GM23338 (cell line): Measurements from ENCODE around the gene LRRN1. TPM values are rescaled to one million over a fixed set of nuclear protein-coding genes. Genes with fewer than 3 reads are reported as not detected.
"Not testable (repeated sequence)": the region's sequence is repeated elsewhere in the genome, so short reads cannot be mapped to it uniquely, and the experiment has no call there.

Experiments
- ATAC-seq: fragments of 200-7000 bp; cut with Tn5 transposase; 3 replicates; pipeline ENCODE4 v1.9.1; 2020
- DNase-seq: peaks from one replicate; pipeline ENCODE4 v3.0.0-alpha.2; 2015; ENCODE audit warnings: low spot score
- H2AFZ ChIP-seq: fragments of 200-600 bp; sonication (generic); 2 replicates; pipeline ENCODE4 v1.8.0; 2016; ENCODE audit warnings: antibody characterized with exemption, mild to moderate bottlenecking, moderate library complexity
- H3F3A ChIP-seq: fragments of 200-600 bp; sonication (generic); replicated peaks from 2 replicates; pipeline ENCODE4 v1.8.0; 2017; ENCODE audit warnings: antibody characterized with exemption, mixed run types, low read depth
- H3K27ac ChIP-seq: fragments of 200-600 bp; sonication (generic); 2 replicates; pipeline ENCODE4 v1.6.1; 2016; ENCODE audit warnings: low read depth
- H3K27me3 ChIP-seq: fragments of 200-600 bp; sonication (generic); 2 replicates; pipeline ENCODE4 v1.8.0; 2016; ENCODE audit warnings: mild to moderate bottlenecking, mixed run types, moderate library complexity; ENCODE audit not compliant: insufficient read depth
- H3K36me3 ChIP-seq: fragments of 200-600 bp; sonication (generic); 2 replicates; pipeline ENCODE4 v1.8.0; 2016; ENCODE audit warnings: mild to moderate bottlenecking; ENCODE audit not compliant: insufficient read depth
- H3K4me1 ChIP-seq: fragments of 200-600 bp; sonication (generic); 2 replicates; pipeline ENCODE4 v1.8.0; 2016; ENCODE audit warnings: mild to moderate bottlenecking, moderate library complexity; ENCODE audit not compliant: insufficient read depth
- H3K4me2 ChIP-seq: fragments of 200-600 bp; sonication (generic); 2 replicates; pipeline ENCODE4 v1.7.1; 2017; ENCODE audit warnings: mixed run types
- H3K4me3 ChIP-seq: fragments of 200-600 bp; sonication (generic); 2 replicates; pipeline ENCODE4 v1.6.1; 2016; ENCODE audit warnings: mixed run types
- H3K79me2 ChIP-seq: fragments of 200-600 bp; sonication (generic); replicated peaks from 2 replicates; pipeline ENCODE4 v1.8.0; 2017; ENCODE audit warnings: mild to moderate bottlenecking; ENCODE audit not compliant: insufficient read depth
- H3K9me2 ChIP-seq: fragments of 200-600 bp; sonication (generic); 2 replicates; pipeline ENCODE4 v1.8.0; 2017; ENCODE audit not compliant: insufficient read depth
- H4K20me1 ChIP-seq: fragments of 200-600 bp; sonication (generic); replicated peaks from 2 replicates; pipeline ENCODE4 v1.8.0; 2017; ENCODE audit warnings: mild to moderate bottlenecking; ENCODE audit not compliant: insufficient read depth
- H3K27ac Mint-ChIP-seq: 2 replicates; pipeline ENCODE4 v1.8.0; 2020; ENCODE audit warnings: inconsistent platforms, mild to moderate bottlenecking, moderate library complexity, mixed read lengths
- H3K27me3 Mint-ChIP-seq: 3 replicates; pipeline ENCODE4 v1.8.0; 2022; ENCODE audit warnings: low read depth, mild to moderate bottlenecking, moderate library complexity, mixed read lengths, inconsistent platforms; ENCODE audit not compliant: insufficient read depth, poor library complexity
- H3K36me3 Mint-ChIP-seq: 3 replicates; pipeline ENCODE4 v1.8.0; 2021; ENCODE audit warnings: low read depth, mild to moderate bottlenecking, inconsistent platforms, moderate library complexity, mixed read lengths
- H3K4me1 Mint-ChIP-seq: 3 replicates; pipeline ENCODE4 v1.8.0; 2020; ENCODE audit warnings: mild to moderate bottlenecking, inconsistent platforms, mixed read lengths
- H3K4me3 Mint-ChIP-seq: 3 replicates; pipeline ENCODE4 v1.8.0; 2021; ENCODE audit warnings: moderate library complexity, mild to moderate bottlenecking, inconsistent platforms, mixed read lengths
- H3K9me3 Mint-ChIP-seq: 3 replicates; pipeline ENCODE4 v1.8.0; 2020; ENCODE audit warnings: moderate library complexity, mild to moderate bottlenecking, inconsistent platforms, mixed read lengths
- CREB1 ChIP-seq: fragments of 250-450 bp; sonication (Bioruptor Pico); IDR thresholded peaks from 2 replicates; pipeline ENCODE4 v1.5.0; 2020; ENCODE audit warnings: low read depth, mild to moderate bottlenecking, moderate library complexity
- EZH2 ChIP-seq: fragments of 200-600 bp; sonication (generic); IDR thresholded peaks from one replicate; pipeline ENCODE4 v1.8.0; 2017; ENCODE audit warnings: antibody characterized with exemption, mild to moderate bottlenecking, low read depth; ENCODE audit not compliant: unreplicated experiment
- EZH2phosphoT487 ChIP-seq: fragments of 200-600 bp; sonication (generic); IDR thresholded peaks from one replicate; pipeline ENCODE4 v1.8.1; 2018; ENCODE audit warnings: antibody characterized with exemption; ENCODE audit not compliant: unreplicated experiment
- JUNB ChIP-seq: IDR thresholded peaks from one replicate; pipeline ENCODE4 v1.6.1; 2016; ENCODE audit warnings: antibody characterized with exemption; ENCODE audit not compliant: unreplicated experiment
- POLR2AphosphoS5 ChIP-seq: IDR thresholded peaks from 2 replicates; pipeline ENCODE4 v1.6.1; 2016; ENCODE audit warnings: antibody characterized with exemption, low read depth
- ZNF114 ChIP-seq: fragments of 250-450 bp; sonication (Bioruptor Pico); IDR thresholded peaks from 2 replicates; pipeline ENCODE4 v1.5.0; 2020; ENCODE audit warnings: mild to moderate bottlenecking, moderate library complexity
- polyA plus RNA-seq: library from polyadenylated mRNA; unstranded; fragments of >200 nt; fragmentation: Nextera tagmentation; extraction: Ambion mirVana; gene quantifications from 2 replicates; pipeline ENCODE4 v1.2.1, GENCODE V29; 2016
- total RNA-seq: library from RNA; depleted of rRNA; stranded (reverse); fragments of >200 nt; shearing (Covaris generic); gene quantifications from 2 replicates; pipeline ENCODE4 v1.2.3, GENCODE V29; 2014
- TF ChIP-seq, protein P1 (sequence below): IDR thresholded peaks from 2 replicates; pipeline ENCODE4 v1.6.1; 2016; ENCODE audit warnings: antibody characterized with exemption
- TF ChIP-seq, protein P2 (sequence below): fragments of 250-450 bp; sonication (Bioruptor Pico); IDR thresholded peaks from 2 replicates; pipeline ENCODE4 v1.5.0; 2020; ENCODE audit warnings: mild to moderate bottlenecking, moderate library complexity

LRRN1 gene
- total and polyA plus RNA-seq, 2 experiments from 2014 or later, result 85.7 to 172 TPM

DNA sequence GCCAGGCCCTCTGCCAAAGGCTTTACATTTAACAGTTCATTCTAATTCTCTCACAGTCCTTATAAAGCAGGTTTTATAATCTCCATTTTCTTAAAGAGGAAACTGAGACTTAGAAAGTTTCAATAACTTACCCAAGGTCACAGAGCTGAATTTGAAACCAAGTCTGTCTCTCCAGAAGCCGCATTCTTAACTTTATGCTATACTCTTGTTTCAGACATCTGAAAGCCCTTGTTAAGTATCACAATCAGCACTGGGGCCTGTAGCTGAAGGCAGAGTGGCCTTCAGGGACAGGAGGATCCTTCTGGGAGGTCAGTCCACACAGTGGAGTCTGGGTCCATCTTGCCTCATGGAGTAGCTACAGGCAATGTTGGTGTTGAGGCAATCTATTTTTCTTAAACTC lies 27.9 kb downstream of the LRRN1 start:
- Mint-ChIP-seq H3K36me3 (peaks cover 88% of the 10 kb centered on the region), H3K27me3 (no peaks in the 10 kb centered on the region), H3K9me3 (peaks cover 12% of the 10 kb centered on the region), H3K4me3 (no peak overlapping the region), H3K27ac (no peak overlapping the region), H3K4me1 (peaks cover 10% of the 10 kb centered on the region; the same call in 2 of the 3 replicates)
- H4K20me1 ChIP-seq, result peaks cover 19% of the 10 kb centered on the region
- H3K4me2 ChIP-seq, result no peak overlapping the region
- H3K36me3 ChIP-seq, result peaks cover 9% of the 10 kb centered on the region
- ATAC-seq (no peak), DNase-seq (no peak)
- no peaks in the 10 kb centered on the region for H3K4me1 ChIP-seq
- no peaks in the 10 kb centered on the region for H3F3A ChIP-seq
- H2AFZ ChIP-seq, result no peak overlapping the region
- peaks cover 90% of the 10 kb centered on the region for H3K79me2 ChIP-seq
- H3K9me2 ChIP-seq, result no peaks in the 10 kb centered on the region
- no peak overlapping the region for H3K27ac ChIP-seq
- H3K4me3 ChIP-seq, result no peak overlapping the region
- TF ChIP-seq CREB1 (CRISPR knock-in tag) (no peak), ZNF114 (CRISPR knock-in tag) (no peak), EZH2phosphoT487 (no peak), JUNB (no peak), EZH2 (no peak), POLR2AphosphoS5 (no peak)
- TF ChIP-seq, protein P1, sequence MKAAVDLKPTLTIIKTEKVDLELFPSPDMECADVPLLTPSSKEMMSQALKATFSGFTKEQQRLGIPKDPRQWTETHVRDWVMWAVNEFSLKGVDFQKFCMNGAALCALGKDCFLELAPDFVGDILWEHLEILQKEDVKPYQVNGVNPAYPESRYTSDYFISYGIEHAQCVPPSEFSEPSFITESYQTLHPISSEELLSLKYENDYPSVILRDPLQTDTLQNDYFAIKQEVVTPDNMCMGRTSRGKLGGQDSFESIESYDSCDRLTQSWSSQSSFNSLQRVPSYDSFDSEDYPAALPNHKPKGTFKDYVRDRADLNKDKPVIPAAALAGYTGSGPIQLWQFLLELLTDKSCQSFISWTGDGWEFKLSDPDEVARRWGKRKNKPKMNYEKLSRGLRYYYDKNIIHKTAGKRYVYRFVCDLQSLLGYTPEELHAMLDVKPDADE, result no peak
- TF ChIP-seq, protein P2, sequence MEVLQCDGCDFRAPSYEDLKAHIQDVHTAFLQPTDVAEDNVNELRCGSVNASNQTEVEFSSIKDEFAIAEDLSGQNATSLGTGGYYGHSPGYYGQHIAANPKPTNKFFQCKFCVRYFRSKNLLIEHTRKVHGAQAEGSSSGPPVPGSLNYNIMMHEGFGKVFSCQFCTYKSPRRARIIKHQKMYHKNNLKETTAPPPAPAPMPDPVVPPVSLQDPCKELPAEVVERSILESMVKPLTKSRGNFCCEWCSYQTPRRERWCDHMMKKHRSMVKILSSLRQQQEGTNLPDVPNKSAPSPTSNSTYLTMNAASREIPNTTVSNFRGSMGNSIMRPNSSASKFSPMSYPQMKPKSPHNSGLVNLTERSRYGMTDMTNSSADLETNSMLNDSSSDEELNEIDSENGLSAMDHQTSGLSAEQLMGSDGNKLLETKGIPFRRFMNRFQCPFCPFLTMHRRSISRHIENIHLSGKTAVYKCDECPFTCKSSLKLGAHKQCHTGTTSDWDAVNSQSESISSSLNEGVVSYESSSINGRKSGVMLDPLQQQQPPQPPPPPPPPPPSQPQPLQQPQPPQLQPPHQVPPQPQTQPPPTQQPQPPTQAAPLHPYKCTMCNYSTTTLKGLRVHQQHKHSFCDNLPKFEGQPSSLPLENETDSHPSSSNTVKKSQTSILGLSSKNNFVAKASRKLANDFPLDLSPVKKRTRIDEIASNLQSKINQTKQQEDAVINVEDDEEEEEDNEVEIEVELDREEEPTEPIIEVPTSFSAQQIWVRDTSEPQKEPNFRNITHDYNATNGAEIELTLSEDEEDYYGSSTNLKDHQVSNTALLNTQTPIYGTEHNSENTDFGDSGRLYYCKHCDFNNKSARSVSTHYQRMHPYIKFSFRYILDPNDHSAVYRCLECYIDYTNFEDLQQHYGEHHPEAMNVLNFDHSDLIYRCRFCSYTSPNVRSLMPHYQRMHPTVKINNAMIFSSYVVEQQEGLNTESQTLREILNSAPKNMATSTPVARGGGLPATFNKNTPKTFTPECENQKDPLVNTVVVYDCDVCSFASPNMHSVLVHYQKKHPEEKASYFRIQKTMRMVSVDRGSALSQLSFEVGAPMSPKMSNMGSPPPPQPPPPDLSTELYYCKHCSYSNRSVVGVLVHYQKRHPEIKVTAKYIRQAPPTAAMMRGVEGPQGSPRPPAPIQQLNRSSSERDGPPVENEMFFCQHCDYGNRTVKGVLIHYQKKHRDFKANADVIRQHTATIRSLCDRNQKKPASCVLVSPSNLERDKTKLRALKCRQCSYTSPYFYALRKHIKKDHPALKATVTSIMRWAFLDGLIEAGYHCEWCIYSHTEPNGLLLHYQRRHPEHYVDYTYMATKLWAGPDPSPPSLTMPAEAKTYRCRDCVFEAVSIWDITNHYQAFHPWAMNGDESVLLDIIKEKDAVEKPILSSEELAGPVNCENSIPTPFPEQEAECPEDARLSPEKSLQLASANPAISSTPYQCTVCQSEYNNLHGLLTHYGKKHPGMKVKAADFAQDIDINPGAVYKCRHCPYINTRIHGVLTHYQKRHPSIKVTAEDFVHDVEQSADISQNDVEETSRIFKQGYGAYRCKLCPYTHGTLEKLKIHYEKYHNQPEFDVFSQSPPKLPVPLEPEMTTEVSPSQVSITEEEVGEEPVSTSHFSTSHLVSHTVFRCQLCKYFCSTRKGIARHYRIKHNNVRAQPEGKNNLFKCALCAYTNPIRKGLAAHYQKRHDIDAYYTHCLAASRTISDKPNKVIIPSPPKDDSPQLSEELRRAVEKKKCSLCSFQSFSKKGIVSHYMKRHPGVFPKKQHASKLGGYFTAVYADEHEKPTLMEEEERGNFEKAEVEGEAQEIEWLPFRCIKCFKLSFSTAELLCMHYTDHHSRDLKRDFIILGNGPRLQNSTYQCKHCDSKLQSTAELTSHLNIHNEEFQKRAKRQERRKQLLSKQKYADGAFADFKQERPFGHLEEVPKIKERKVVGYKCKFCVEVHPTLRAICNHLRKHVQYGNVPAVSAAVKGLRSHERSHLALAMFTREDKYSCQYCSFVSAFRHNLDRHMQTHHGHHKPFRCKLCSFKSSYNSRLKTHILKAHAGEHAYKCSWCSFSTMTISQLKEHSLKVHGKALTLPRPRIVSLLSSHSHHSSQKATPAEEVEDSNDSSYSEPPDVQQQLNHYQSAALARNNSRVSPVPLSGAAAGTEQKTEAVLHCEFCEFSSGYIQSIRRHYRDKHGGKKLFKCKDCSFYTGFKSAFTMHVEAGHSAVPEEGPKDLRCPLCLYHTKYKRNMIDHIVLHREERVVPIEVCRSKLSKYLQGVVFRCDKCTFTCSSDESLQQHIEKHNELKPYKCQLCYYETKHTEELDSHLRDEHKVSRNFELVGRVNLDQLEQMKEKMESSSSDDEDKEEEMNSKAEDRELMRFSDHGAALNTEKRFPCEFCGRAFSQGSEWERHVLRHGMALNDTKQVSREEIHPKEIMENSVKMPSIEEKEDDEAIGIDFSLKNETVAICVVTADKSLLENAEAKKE (CRISPR knock-in tag), result no peak
- H3K27me3 ChIP-seq, result no peaks in the 10 kb centered on the region

DNA sequence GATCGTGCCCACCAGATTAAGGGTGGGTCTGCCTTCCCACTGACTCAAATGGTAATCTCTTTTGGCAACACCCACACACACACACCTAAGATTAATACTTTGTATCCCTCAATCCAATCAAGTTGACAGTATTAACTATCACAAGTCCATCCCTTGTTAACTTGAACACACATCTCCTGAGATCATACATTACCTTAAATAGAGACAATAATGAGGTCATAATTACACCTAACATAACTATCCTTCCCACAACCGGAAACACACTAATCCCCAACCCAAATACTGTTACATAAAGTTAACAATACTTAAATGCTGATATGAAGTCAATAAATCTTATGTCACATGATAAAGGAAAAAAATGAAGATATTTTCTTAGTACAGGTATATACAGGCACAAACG lies 29.2 kb downstream of the LRRN1 start:
- not testable (repeated sequence) for H3K27ac Mint-ChIP-seq, H3K4me1 ChIP-seq, H2AFZ ChIP-seq, H3K27me3 ChIP-seq, ATAC-seq, H3K4me3 ChIP-seq, H3K27ac ChIP-seq, H3F3A ChIP-seq, H3K36me3 ChIP-seq, H3K4me2 ChIP-seq, DNase-seq, H3K9me2 ChIP-seq, H3K4me3 Mint-ChIP-seq, H3K27me3 Mint-ChIP-seq
- Histone ChIP-seq H3K79me2 (peaks cover 90% of the 10 kb centered on the region), H4K20me1 (peaks cover 25% of the 10 kb centered on the region)
- Mint-ChIP-seq H3K4me1 (peaks cover 10% of the 10 kb centered on the region; the same call in 2 of the 3 replicates), H3K36me3 (peaks cover 90% of the 10 kb centered on the region), H3K9me3 (peaks cover 25% of the 10 kb centered on the region)
